ENCODE results near the gene STOML3.

DNA sequence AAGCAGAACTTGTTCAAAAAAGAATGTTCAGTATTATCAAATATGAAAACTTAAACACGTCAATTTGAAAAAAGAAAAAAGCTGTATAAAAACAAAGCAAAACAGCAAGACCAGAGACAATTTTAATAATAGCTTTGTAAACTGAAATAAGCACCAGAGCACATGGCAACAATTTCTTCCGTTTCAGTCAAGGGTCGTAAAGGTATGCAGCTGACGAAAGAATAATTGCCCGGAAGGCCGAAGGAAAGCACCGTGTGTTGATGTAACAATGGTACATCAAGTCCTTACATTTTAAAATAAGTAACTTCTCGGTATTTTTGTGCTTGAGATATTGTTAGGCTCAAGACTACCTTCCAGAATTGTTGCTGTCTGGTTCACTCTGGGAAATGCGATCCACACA lies 45.6 kb upstream of the STOML3 start:
- TF ChIP-seq, protein P1, sequence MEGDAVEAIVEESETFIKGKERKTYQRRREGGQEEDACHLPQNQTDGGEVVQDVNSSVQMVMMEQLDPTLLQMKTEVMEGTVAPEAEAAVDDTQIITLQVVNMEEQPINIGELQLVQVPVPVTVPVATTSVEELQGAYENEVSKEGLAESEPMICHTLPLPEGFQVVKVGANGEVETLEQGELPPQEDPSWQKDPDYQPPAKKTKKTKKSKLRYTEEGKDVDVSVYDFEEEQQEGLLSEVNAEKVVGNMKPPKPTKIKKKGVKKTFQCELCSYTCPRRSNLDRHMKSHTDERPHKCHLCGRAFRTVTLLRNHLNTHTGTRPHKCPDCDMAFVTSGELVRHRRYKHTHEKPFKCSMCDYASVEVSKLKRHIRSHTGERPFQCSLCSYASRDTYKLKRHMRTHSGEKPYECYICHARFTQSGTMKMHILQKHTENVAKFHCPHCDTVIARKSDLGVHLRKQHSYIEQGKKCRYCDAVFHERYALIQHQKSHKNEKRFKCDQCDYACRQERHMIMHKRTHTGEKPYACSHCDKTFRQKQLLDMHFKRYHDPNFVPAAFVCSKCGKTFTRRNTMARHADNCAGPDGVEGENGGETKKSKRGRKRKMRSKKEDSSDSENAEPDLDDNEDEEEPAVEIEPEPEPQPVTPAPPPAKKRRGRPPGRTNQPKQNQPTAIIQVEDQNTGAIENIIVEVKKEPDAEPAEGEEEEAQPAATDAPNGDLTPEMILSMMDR (IDR thresholded peaks at IDR 0.05): no peak
- no peak for TF ChIP-seq POLR2A (IDR thresholded peaks at IDR 0.05)
